H1 (cell line): ENCODE data around the gene FIP1L1. TPM values are rescaled to one million over a fixed set of nuclear protein-coding genes. Genes with fewer than 3 reads are reported as not detected.

Source experiments
- CTCF ChIA-PET: fragments of 300-600 bp; sonication (Branson Sonifier 250); formaldehyde crosslinking; loops from one replicate; lab custom pipeline; 2021; ENCODE audit not compliant: partially characterized antibody; lab: Charles Lee
- POLR2A ChIA-PET: fragments of 300-600 bp; sonication (Branson Sonifier 250); formaldehyde crosslinking; loops from one replicate; lab custom pipeline; 2021; ENCODE audit warnings: inconsistent platforms; ENCODE audit not compliant: partially characterized antibody; lab: Charles Lee
- DNase-seq, 2 experiments: peaks; one replicate each; pipeline versions ENCODE4 v3.0.0 to v3.0.0-alpha.2; 2010 to 2022; ENCODE audit warnings: low spot score in 2 of 2, low read depth in 1 of 2, mixed read lengths in 1 of 2
- FAIRE-seq: peaks from 2 replicates; lab custom pipeline; 2011; peaks lifted over from hg19 to GRCh38; lab: Jason Lieb, UNC
- H2AFZ ChIP-seq: 2 replicates; pipeline ENCODE4 v1.8.1; 2012; ENCODE audit warnings: low read length, inconsistent platforms
- H2AK5ac ChIP-seq: 2 replicates; pipeline ENCODE4 v1.6.1; 2013; ENCODE audit warnings: low read depth, low read length
- H2BK120ac ChIP-seq: replicated peaks from 2 replicates; pipeline ENCODE3; 2013; ENCODE audit warnings: low read depth, low read length, inconsistent platforms
- H2BK12ac ChIP-seq: 2 replicates; pipeline ENCODE4 v1.6.1; 2013; ENCODE audit warnings: low read depth, low read length
- H2BK15ac ChIP-seq: 2 replicates; pipeline ENCODE4 v1.6.1; 2013; ENCODE audit warnings: low read length
- H2BK20ac ChIP-seq: 2 replicates; pipeline ENCODE4 v1.6.1; 2013; ENCODE audit warnings: low read length
- H2BK5ac ChIP-seq: 2 replicates; pipeline ENCODE4 v1.6.1; 2013; ENCODE audit warnings: low read depth, low read length
- H3K14ac ChIP-seq: 2 replicates; pipeline ENCODE4 v1.6.1; 2013; ENCODE audit warnings: inconsistent platforms; ENCODE audit not compliant: insufficient read length
- H3K18ac ChIP-seq: 2 replicates; pipeline ENCODE4 v1.6.1; 2013; ENCODE audit warnings: low read length; ENCODE audit errors: extremely low read depth
- H3K23ac ChIP-seq: 2 replicates; pipeline ENCODE4 v1.6.1; 2013; ENCODE audit warnings: inconsistent platforms; ENCODE audit not compliant: insufficient read length
- H3K23me2 ChIP-seq: 2 replicates; pipeline ENCODE4 v1.6.1; 2013; ENCODE audit warnings: low read depth, low read length
- H3K27ac ChIP-seq: 2 replicates; pipeline ENCODE4 v1.6.1; 2011; ENCODE audit warnings: low read depth, low read length, inconsistent platforms
- H3K27me3 ChIP-seq, 4 experiments: replicated peaks in 1 of 4; 1 replicate in 1 of 4; 2 replicates in 3 of 4; pipeline versions ENCODE4 v1.6.1 to v1.8.1; 2011 to 2013; ENCODE audit warnings: low read length in 3 of 4, mild to moderate bottlenecking in 3 of 4, inconsistent platforms in 2 of 4, mixed read lengths in 2 of 4, moderate library complexity in 1 of 4; ENCODE audit not compliant: control insufficient read depth in 3 of 4, insufficient read depth in 3 of 4; ENCODE audit errors: extremely low read depth in 1 of 4
- H3K36me3 ChIP-seq, 4 experiments: 2 replicates each; pipeline versions ENCODE4 v1.6.1 to v1.8.1; 2011 to 2013; ENCODE audit warnings: mild to moderate bottlenecking in 4 of 4, low read length in 3 of 4, moderate library complexity in 2 of 4, control low read depth in 1 of 4, inconsistent platforms in 1 of 4; ENCODE audit not compliant: insufficient read depth in 4 of 4, control insufficient read depth in 2 of 4
- H3K4ac ChIP-seq: replicated peaks from 2 replicates; pipeline ENCODE3; 2013; ENCODE audit warnings: low read length, low read depth, mixed read lengths, inconsistent platforms; ENCODE audit not compliant: insufficient read length
- H3K4me1 ChIP-seq, 4 experiments: replicated peaks in 1 of 4; 1 replicate in 1 of 4; 2 replicates in 3 of 4; pipeline versions ENCODE4 v1.6.1 to v1.8.1; 2011 to 2013; ENCODE audit warnings: low read length in 3 of 4, inconsistent platforms in 2 of 4, mixed read lengths in 1 of 4; ENCODE audit not compliant: insufficient read depth in 4 of 4, control insufficient read depth in 3 of 4
- H3K4me2 ChIP-seq, 2 experiments: 2 replicates each; pipeline versions ENCODE4 v1.6.1 to v1.8.1; 2011 to 2013; ENCODE audit warnings: low read depth in 2 of 2, low read length in 2 of 2, control low read depth in 1 of 2, inconsistent platforms in 1 of 2, mild to moderate bottlenecking in 1 of 2; ENCODE audit not compliant: insufficient read depth in 1 of 2
- H3K4me3 ChIP-seq, 4 experiments: fragments of 200-600, 300-600 bp in 1 of 4; sonication (generic), shearing (Covaris generic), sonication (Bioruptor Twin) in 1 of 4; 2 replicates each; pipeline versions ENCODE4 v1.5.1 to v1.8.1; 2011 to 2016; ENCODE audit warnings: low read length in 4 of 4, low read depth in 3 of 4, control low read depth in 2 of 4, inconsistent platforms in 2 of 4, mild to moderate bottlenecking in 2 of 4, mixed read lengths in 1 of 4, moderate library complexity in 1 of 4; ENCODE audit not compliant: insufficient read depth in 2 of 4; ENCODE audit errors: extremely low read depth in 1 of 4
- H3K56ac ChIP-seq: replicated peaks from 2 replicates; pipeline ENCODE3; 2013; ENCODE audit warnings: low read depth, mild to moderate bottlenecking, mixed read lengths, low read length, inconsistent platforms; ENCODE audit not compliant: insufficient read length
- H3K79me1 ChIP-seq: 2 replicates; pipeline ENCODE4 v1.6.1; 2013; ENCODE audit warnings: low read depth, low read length, control low read depth
- H3K79me2 ChIP-seq, 2 experiments: 2 replicates each; pipeline versions ENCODE4 v1.6.1 to v1.8.1; 2012 to 2013; ENCODE audit warnings: low read length in 2 of 2, mild to moderate bottlenecking in 2 of 2, inconsistent platforms in 1 of 2; ENCODE audit not compliant: insufficient read depth in 2 of 2, control insufficient read depth in 1 of 2
- H3K9ac ChIP-seq, 4 experiments: replicated peaks in 1 of 4; 1 replicate in 1 of 4; 2 replicates in 3 of 4; pipeline versions ENCODE4 v1.6.1 to v1.8.1; 2011 to 2013; ENCODE audit warnings: low read depth in 3 of 4, low read length in 3 of 4, control low read depth in 2 of 4, mild to moderate bottlenecking in 2 of 4, moderate library complexity in 2 of 4, inconsistent platforms in 1 of 4; ENCODE audit errors: extremely low read depth in 1 of 4
- H3K9me3 ChIP-seq, 2 experiments: 2 replicates each; pipeline versions ENCODE4 v1.6.1 to v1.8.1; 2012 to 2013; ENCODE audit warnings: mild to moderate bottlenecking in 2 of 2, moderate library complexity in 2 of 2, control low read depth in 1 of 2, inconsistent platforms in 1 of 2, low read depth in 1 of 2, low read length in 1 of 2, mixed read lengths in 1 of 2; ENCODE audit not compliant: insufficient read depth in 2 of 2
- H4K20me1 ChIP-seq, 2 experiments: replicated peaks in 1 of 2; 2 replicates each; pipeline versions ENCODE3 to v1.8.1; 2011 to 2013; ENCODE audit warnings: inconsistent platforms in 2 of 2, low read length in 2 of 2, mild to moderate bottlenecking in 1 of 2; ENCODE audit not compliant: insufficient read depth in 2 of 2, control insufficient read depth in 1 of 2
- H4K5ac ChIP-seq: 2 replicates; pipeline ENCODE4 v1.6.1; 2013; ENCODE audit warnings: low read length, low read depth, mixed read lengths, inconsistent platforms; ENCODE audit not compliant: insufficient read length
- H4K8ac ChIP-seq: 2 replicates; pipeline ENCODE4 v1.8.0; 2013; ENCODE audit warnings: mild to moderate bottlenecking, moderate library complexity, low read length, inconsistent platforms; ENCODE audit not compliant: insufficient read depth; ENCODE audit errors: extremely low read depth
- H4K91ac ChIP-seq: replicated peaks from 2 replicates; pipeline ENCODE3; 2013; ENCODE audit warnings: low read length, mixed read lengths, inconsistent platforms; ENCODE audit not compliant: insufficient read length
- BACH1 ChIP-seq: IDR thresholded peaks from 2 replicates; pipeline ENCODE4 v1.6.1; 2012; ENCODE audit warnings: low read length, improper control_type of control experiment
- GTF2F1 ChIP-seq: IDR thresholded peaks from 2 replicates; pipeline ENCODE4 v1.6.1; 2012; ENCODE audit warnings: low read depth, low read length, improper control_type of control experiment, borderline replicate concordance
- PHF8 ChIP-seq: fragments of 200-600 bp; sonication (generic); conservative IDR thresholded peaks from 2 replicates; pipeline ENCODE4 v1.7.1; 2012; ENCODE audit warnings: low read depth, mild to moderate bottlenecking, inconsistent platforms, low read length, moderate library complexity
- SP2 ChIP-seq: IDR thresholded peaks from 2 replicates; pipeline ENCODE4 v1.6.1; 2012; ENCODE audit warnings: mild to moderate bottlenecking, low read length, inconsistent platforms
- SUZ12 ChIP-seq: fragments of 200-600 bp; sonication (generic); IDR thresholded peaks from 2 replicates; pipeline ENCODE4 v1.6.1; 2012; ENCODE audit warnings: mild to moderate bottlenecking, inconsistent platforms, low read length, moderate library complexity, mixed read lengths
- WGBS, 2 experiments: shearing (Covaris generic) in 1 of 2; methylation state at CpG; one replicate each; pipeline versions ENCODE4 v1.1.6 to v1.1.7; 2013 to 2015; ENCODE audit warnings: low lambda C conversion rate in 2 of 2, mixed read lengths in 2 of 2, inconsistent platforms in 1 of 2, low coverage in 1 of 2, missing lambda C conversion rate in 1 of 2; ENCODE audit not compliant: insufficient replicate concordance in 2 of 2, insufficient coverage in 1 of 2, insufficient read length in 1 of 2; ENCODE audit errors: extremely low coverage in 1 of 2, missing lambda C conversion rate in 1 of 2; 5-methylcytosine and 5-hydroxymethylcytosine counted together
- polyA plus RNA-seq, 7 experiments: library from polyadenylated mRNA; depleted of rRNA in 3 of 7; stranded (reverse) in 5 of 7; unstranded in 2 of 7; fragments of >200 nt in 5 of 7; fragments of 200-250 nt in 2 of 7; gene quantifications; 1 replicate in 5 of 7; 2 replicates in 1 of 7; 4 replicates in 1 of 7; pipeline versions ENCODE4 v1.2.1 to v1.2.3, GENCODE V29; 2011 to 2013; ENCODE audit warnings: missing spikeins in 2 of 7, mixed read lengths in 2 of 7
- total RNA-seq: library from RNA; stranded (reverse); fragmentation: NEBNext Ultra II Directional; extraction: Animal tissue kit (Norgen Biotek cat#: 25700); gene quantifications from 2 replicates; pipeline ENCODE4 v1.2.1, GENCODE V29; 2021
- TF ChIP-seq, protein P1 (sequence below), 3 experiments: IDR thresholded peaks; 1 replicate in 2 of 3; 2 replicates in 1 of 3; pipeline versions ENCODE4 v1.5.1 to v1.6.1; 2011; ENCODE audit warnings: low read length in 3 of 3, mild to moderate bottlenecking in 3 of 3, inconsistent platforms in 2 of 3, low read depth in 1 of 3, moderate library complexity in 1 of 3; ENCODE audit not compliant: insufficient read depth in 1 of 3; ENCODE audit errors: control extremely low read depth in 1 of 3

Gene FIP1L1
- total and polyA plus RNA-seq, 2 of the 8 experiments (the other 6 are each of a cell fraction or from before 2014, with no cell fraction given), result 19.5 to 53.7 TPM

DNA sequence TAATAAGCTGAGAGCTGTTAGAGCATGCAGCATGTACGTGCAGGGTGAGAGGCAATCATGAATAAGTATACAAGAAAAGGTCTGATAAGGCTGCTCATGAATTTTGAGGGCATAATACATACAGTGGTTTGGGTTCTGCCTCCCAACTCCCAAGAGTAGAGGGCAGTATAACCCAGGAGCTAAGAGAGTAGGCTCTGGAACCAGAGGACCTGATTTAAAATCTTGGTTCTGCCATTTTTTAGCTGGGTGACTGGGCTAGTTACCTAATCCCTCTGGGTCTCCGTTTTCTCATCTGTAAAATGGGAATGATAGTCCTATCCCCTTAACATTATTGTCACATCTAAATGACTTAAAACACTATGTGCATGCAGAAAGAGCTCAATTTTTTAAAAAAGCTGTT, 128.5 kb downstream of the FIP1L1 start:
- H3K9ac ChIP-seq, result no peak overlapping the region
- no peak overlapping the region for H2BK20ac ChIP-seq
- H3K23me2 ChIP-seq, result no peaks in the 10 kb centered on the region
- no peaks in the 10 kb centered on the region for H3K9me3 ChIP-seq
- no peak for FAIRE-seq
- H3K4ac ChIP-seq, result no peak overlapping the region
- H4K91ac ChIP-seq, result no peak overlapping the region
- no peak overlapping the region for H4K8ac ChIP-seq
- H4K20me1 ChIP-seq, result no peaks in the 10 kb centered on the region
- H3K18ac ChIP-seq, result no peak overlapping the region
- no peak overlapping the region for H2BK120ac ChIP-seq
- no peak overlapping the region for H3K4me2 ChIP-seq
- no peaks in the 10 kb centered on the region for H3K79me2 ChIP-seq
- no peak overlapping the region for H2BK15ac ChIP-seq
- H3K79me1 ChIP-seq, result no peaks in the 10 kb centered on the region
- H3K27ac ChIP-seq, result no peak overlapping the region
- no peak overlapping the region for H2AK5ac ChIP-seq
- H2BK12ac ChIP-seq, result no peak overlapping the region
- H3K4me1 ChIP-seq, result no peaks in the 10 kb centered on the region
- no peaks in the 10 kb centered on the region for H3K27me3 ChIP-seq
- no peaks in the 10 kb centered on the region for H3K36me3 ChIP-seq
- H2BK5ac ChIP-seq, result no peak overlapping the region
- H4K5ac ChIP-seq, result no peak overlapping the region
- no peak overlapping the region for H3K56ac ChIP-seq
- 82% methylated on average over 2 of the region's 2 CpGs; no CpG with 5 or more reads in 1 of the 2 experiments for WGBS, 2 experiments
- H3K23ac ChIP-seq, result no peak overlapping the region
- CTCF ChIA-PET, result interaction anchor here (0.6 to 7.5 kb wide), 13 partner anchors 10 to 728 kb away, joined by 3 to 54 read pairs (median 3); no protein-coding TSS in a partner anchor
- no peak for DNase-seq
- POLR2A ChIA-PET, result no interaction called here
- H2AFZ ChIP-seq, result no peak overlapping the region
- H3K14ac ChIP-seq, result no peak overlapping the region
- no peak overlapping the region for H3K4me3 ChIP-seq
- TF ChIP-seq BACH1, result no peak
- TF ChIP-seq SP2, result no peak
- TF ChIP-seq SUZ12, result no peak
- TF ChIP-seq GTF2F1, result no peak
- TF ChIP-seq PHF8, result no peak
- TF ChIP-seq, protein P1, sequence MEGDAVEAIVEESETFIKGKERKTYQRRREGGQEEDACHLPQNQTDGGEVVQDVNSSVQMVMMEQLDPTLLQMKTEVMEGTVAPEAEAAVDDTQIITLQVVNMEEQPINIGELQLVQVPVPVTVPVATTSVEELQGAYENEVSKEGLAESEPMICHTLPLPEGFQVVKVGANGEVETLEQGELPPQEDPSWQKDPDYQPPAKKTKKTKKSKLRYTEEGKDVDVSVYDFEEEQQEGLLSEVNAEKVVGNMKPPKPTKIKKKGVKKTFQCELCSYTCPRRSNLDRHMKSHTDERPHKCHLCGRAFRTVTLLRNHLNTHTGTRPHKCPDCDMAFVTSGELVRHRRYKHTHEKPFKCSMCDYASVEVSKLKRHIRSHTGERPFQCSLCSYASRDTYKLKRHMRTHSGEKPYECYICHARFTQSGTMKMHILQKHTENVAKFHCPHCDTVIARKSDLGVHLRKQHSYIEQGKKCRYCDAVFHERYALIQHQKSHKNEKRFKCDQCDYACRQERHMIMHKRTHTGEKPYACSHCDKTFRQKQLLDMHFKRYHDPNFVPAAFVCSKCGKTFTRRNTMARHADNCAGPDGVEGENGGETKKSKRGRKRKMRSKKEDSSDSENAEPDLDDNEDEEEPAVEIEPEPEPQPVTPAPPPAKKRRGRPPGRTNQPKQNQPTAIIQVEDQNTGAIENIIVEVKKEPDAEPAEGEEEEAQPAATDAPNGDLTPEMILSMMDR (IDR thresholded peaks at IDR 0.05; ENCODE audit: control extremely low read depth in 1 of 3, insufficient read depth in 1 of 3, low read depth in 1 of 3, low read length in 3 of 3), result peak in 2 of 3 experiments; percentile 34 to 35; a peak in 2 of 4 replicates
